ENCODE data around the gene ZNF503.

DNA sequence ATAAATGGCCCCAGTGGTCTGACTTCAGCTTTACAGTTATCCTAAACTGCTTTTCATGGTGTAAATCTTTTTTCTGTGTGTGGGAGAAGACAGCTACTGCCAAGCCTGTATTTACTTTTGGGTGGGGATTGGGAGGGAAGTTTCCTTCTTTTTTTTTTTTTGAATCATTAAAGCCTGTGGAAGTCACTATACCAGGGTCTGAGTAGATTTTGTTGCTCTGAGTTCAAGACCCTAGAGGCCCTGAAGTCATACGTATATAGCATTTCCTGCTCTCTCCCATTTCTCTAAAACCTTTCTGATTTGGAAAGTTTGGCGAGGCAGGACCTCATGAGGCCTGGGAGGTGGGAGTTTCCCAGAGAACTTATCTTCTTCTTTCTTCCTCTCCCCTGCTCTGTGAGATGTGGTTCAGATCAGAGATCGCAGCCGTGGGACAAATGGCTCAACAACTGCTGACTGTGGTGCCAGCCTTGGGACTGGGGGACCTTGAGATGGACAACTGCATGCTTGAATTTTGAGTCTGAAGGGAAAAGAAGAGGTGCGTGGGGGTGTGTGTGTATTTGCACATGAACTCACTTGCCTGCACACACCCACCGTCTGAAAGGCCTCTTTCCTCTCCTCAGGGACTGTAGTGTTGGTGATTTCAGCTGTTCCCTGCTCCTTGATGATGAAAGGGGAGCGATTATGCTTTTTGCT is 48.0 kb upstream of the ZNF503 start:
- TF ChIP-seq, protein P1, sequence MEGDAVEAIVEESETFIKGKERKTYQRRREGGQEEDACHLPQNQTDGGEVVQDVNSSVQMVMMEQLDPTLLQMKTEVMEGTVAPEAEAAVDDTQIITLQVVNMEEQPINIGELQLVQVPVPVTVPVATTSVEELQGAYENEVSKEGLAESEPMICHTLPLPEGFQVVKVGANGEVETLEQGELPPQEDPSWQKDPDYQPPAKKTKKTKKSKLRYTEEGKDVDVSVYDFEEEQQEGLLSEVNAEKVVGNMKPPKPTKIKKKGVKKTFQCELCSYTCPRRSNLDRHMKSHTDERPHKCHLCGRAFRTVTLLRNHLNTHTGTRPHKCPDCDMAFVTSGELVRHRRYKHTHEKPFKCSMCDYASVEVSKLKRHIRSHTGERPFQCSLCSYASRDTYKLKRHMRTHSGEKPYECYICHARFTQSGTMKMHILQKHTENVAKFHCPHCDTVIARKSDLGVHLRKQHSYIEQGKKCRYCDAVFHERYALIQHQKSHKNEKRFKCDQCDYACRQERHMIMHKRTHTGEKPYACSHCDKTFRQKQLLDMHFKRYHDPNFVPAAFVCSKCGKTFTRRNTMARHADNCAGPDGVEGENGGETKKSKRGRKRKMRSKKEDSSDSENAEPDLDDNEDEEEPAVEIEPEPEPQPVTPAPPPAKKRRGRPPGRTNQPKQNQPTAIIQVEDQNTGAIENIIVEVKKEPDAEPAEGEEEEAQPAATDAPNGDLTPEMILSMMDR (conservative IDR thresholded peaks at IDR 0.05) = no peak
- TF ChIP-seq ZFX (IDR thresholded peaks at IDR 0.05) = no peak

Measured in C4-2B (cell line).